WTC11 (cell line): ENCODE results near the gene NINJ2. TPM values are rescaled to one million over a fixed set of nuclear protein-coding genes. Genes with fewer than 3 reads are reported as not detected.

ENCODE experiments used
- ATF1 ChIP-seq: sonication (generic); formaldehyde crosslinking; IDR thresholded peaks from 2 replicates; pipeline ENCODE4 v1.8.1; 2023; ENCODE audit warnings: mild to moderate bottlenecking, moderate library complexity, missing genetic modification reagents
- CBFB ChIP-seq: sonication (generic); formaldehyde crosslinking; IDR thresholded peaks from 2 replicates; pipeline ENCODE4 v1.8.1; 2022; ENCODE audit warnings: mild to moderate bottlenecking, low read depth, missing genetic modification reagents
- CREM ChIP-seq: sonication (generic); formaldehyde crosslinking; IDR thresholded peaks from 2 replicates; pipeline ENCODE4 v1.8.1; 2022; ENCODE audit warnings: mild to moderate bottlenecking, missing genetic modification reagents, moderate library complexity
- ERG ChIP-seq: fragments of 250-450 bp; sonication (Bioruptor Pico); IDR thresholded peaks from 2 replicates; pipeline ENCODE4 v1.8.0; 2021; ENCODE audit warnings: mild to moderate bottlenecking
- ETV6 ChIP-seq: sonication (generic); formaldehyde crosslinking; IDR thresholded peaks from 2 replicates; pipeline ENCODE4 v1.8.1; 2022; ENCODE audit warnings: mild to moderate bottlenecking, missing genetic modification reagents
- JAZF1 ChIP-seq: fragments of 250-450 bp; sonication (Bioruptor Pico); IDR thresholded peaks from 2 replicates; pipeline ENCODE4 v1.9.0; 2021; ENCODE audit warnings: moderate library complexity, mild to moderate bottlenecking, inconsistent platforms
- MAX ChIP-seq: sonication (generic); formaldehyde crosslinking; IDR thresholded peaks from 2 replicates; pipeline ENCODE4 v1.8.0; 2022; ENCODE audit warnings: mild to moderate bottlenecking, missing genetic modification reagents
- NFYB ChIP-seq: sonication (generic); formaldehyde crosslinking; conservative IDR thresholded peaks from 2 replicates; pipeline ENCODE4 v1.8.0; 2022; ENCODE audit warnings: low read depth, missing genetic modification reagents
- PREB ChIP-seq: sonication (generic); formaldehyde crosslinking; IDR thresholded peaks from 2 replicates; pipeline ENCODE4 v1.8.1; 2022; ENCODE audit warnings: mild to moderate bottlenecking, missing genetic modification reagents, moderate library complexity, borderline replicate concordance
- SOX15 ChIP-seq: fragments of 250-450 bp; sonication (Bioruptor Pico); IDR thresholded peaks from 2 replicates; pipeline ENCODE4 v1.9.0; 2021; ENCODE audit warnings: mild to moderate bottlenecking
- TCF7 ChIP-seq: sonication (generic); formaldehyde crosslinking; IDR thresholded peaks from 2 replicates; pipeline ENCODE4 v1.8.0; 2022; ENCODE audit warnings: mild to moderate bottlenecking, low read depth, missing genetic modification reagents, moderate library complexity
- ZBTB21 ChIP-seq: sonication (generic); formaldehyde crosslinking; IDR thresholded peaks from 2 replicates; pipeline ENCODE4 v1.8.1; 2023; ENCODE audit warnings: mild to moderate bottlenecking, missing genetic modification reagents, borderline replicate concordance
- ZNF121 ChIP-seq: sonication (generic); formaldehyde crosslinking; IDR thresholded peaks from 2 replicates; pipeline ENCODE4 v1.8.0; 2023; ENCODE audit warnings: missing genetic modification reagents
- ZNF138 ChIP-seq: sonication (generic); formaldehyde crosslinking; conservative IDR thresholded peaks from 2 replicates; pipeline ENCODE4 v1.8.1; 2022; ENCODE audit warnings: mild to moderate bottlenecking, moderate library complexity, missing genetic modification reagents
- ZNF263 ChIP-seq: sonication (generic); formaldehyde crosslinking; IDR thresholded peaks from 2 replicates; pipeline ENCODE4 v1.8.1; 2022; ENCODE audit warnings: low read depth, mild to moderate bottlenecking, moderate library complexity, missing genetic modification reagents
- ZNF317 ChIP-seq: sonication (generic); formaldehyde crosslinking; IDR thresholded peaks from 2 replicates; pipeline ENCODE4 v1.8.1; 2023; ENCODE audit warnings: low read depth, mild to moderate bottlenecking, moderate library complexity, missing genetic modification reagents, borderline replicate concordance
- ZNF396 ChIP-seq: fragments of 250-450 bp; sonication (Bioruptor Pico); IDR thresholded peaks from 2 replicates; pipeline ENCODE4 v1.8.0; 2021; ENCODE audit warnings: mild to moderate bottlenecking, moderate library complexity, borderline replicate concordance
- ZNF416 ChIP-seq: fragments of 250-450 bp; sonication (Bioruptor Pico); IDR thresholded peaks from 2 replicates; pipeline ENCODE4 v1.9.0; 2021; ENCODE audit warnings: mild to moderate bottlenecking, inconsistent platforms
- ZSCAN18 ChIP-seq: fragments of 250-450 bp; sonication (Bioruptor Pico); IDR thresholded peaks from 2 replicates; pipeline ENCODE4 v2.1.2; 2022; ENCODE audit warnings: mild to moderate bottlenecking, moderate library complexity
- total RNA-seq: library from RNA; stranded (reverse); gene quantifications from 3 replicates; pipeline ENCODE4 v1.2.3, GENCODE V29; 2021
- TF ChIP-seq, protein P1 (sequence below): sonication (generic); formaldehyde crosslinking; IDR thresholded peaks from 2 replicates; pipeline ENCODE4 v1.8.1; 2023; ENCODE audit warnings: mild to moderate bottlenecking, missing genetic modification reagents, moderate library complexity
- TF ChIP-seq, protein P2 (sequence below): fragments of 250-450 bp; sonication (Bioruptor Pico); IDR thresholded peaks from 2 replicates; pipeline ENCODE4 v1.9.0; 2021; ENCODE audit warnings: mild to moderate bottlenecking
- TF ChIP-seq, protein P3 (sequence below): sonication (generic); formaldehyde crosslinking; IDR thresholded peaks from 2 replicates; pipeline ENCODE4 v1.8.1; 2023; ENCODE audit warnings: mild to moderate bottlenecking, moderate library complexity, missing genetic modification reagents
- TF ChIP-seq, protein P4 (sequence below): sonication (generic); formaldehyde crosslinking; IDR thresholded peaks from 2 replicates; pipeline ENCODE4 v1.8.1; 2022; ENCODE audit warnings: missing genetic modification reagents, borderline replicate concordance
- TF ChIP-seq, protein P5 (sequence below): sonication (generic); formaldehyde crosslinking; IDR thresholded peaks from 2 replicates; pipeline ENCODE4 v1.8.1; 2023; ENCODE audit warnings: mild to moderate bottlenecking, missing genetic modification reagents

The NINJ2 gene
- total RNA-seq, 1 experiment from 2014 or later = 0.42 TPM

- TF ChIP-seq, protein P1, sequence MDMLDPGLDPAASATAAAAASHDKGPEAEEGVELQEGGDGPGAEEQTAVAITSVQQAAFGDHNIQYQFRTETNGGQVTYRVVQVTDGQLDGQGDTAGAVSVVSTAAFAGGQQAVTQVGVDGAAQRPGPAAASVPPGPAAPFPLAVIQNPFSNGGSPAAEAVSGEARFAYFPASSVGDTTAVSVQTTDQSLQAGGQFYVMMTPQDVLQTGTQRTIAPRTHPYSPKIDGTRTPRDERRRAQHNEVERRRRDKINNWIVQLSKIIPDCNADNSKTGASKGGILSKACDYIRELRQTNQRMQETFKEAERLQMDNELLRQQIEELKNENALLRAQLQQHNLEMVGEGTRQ (CRISPR knock-in tag) = peak; percentile 91
- TF ChIP-seq ERG (CRISPR knock-in tag) (0 out of 2 replicates have a peak, but pooled peaks have one; percentile 15), SOX15 (CRISPR knock-in tag) (no peak), JAZF1 (CRISPR knock-in tag) (no peak), ZNF121 (CRISPR knock-in tag) (no peak), NFYB (no peak), ZNF416 (CRISPR knock-in tag) (no peak), ZBTB21 (CRISPR knock-in tag) (no peak), CREM (CRISPR knock-in tag) (peak; percentile 36; the same call in 1 of the 2 replicates), ZNF138 (CRISPR knock-in tag) (0 out of 2 replicates have a peak, but pooled peaks have one; percentile 54), ZNF396 (no peak), ATF1 (CRISPR knock-in tag) (0 out of 2 replicates have a peak, but pooled peaks have one; percentile 47), ZNF263 (CRISPR knock-in tag) (no peak), CBFB (no peak), ZNF317 (CRISPR knock-in tag) (0 out of 2 replicates have a peak, but pooled peaks have one; percentile 14), ETV6 (CRISPR knock-in tag) (no peak), TCF7 (CRISPR knock-in tag) (no peak), ZSCAN18 (CRISPR knock-in tag) (no peak), MAX (CRISPR knock-in tag) (peak; percentile 98), PREB (CRISPR knock-in tag) (no peak)
- TF ChIP-seq, protein P2, sequence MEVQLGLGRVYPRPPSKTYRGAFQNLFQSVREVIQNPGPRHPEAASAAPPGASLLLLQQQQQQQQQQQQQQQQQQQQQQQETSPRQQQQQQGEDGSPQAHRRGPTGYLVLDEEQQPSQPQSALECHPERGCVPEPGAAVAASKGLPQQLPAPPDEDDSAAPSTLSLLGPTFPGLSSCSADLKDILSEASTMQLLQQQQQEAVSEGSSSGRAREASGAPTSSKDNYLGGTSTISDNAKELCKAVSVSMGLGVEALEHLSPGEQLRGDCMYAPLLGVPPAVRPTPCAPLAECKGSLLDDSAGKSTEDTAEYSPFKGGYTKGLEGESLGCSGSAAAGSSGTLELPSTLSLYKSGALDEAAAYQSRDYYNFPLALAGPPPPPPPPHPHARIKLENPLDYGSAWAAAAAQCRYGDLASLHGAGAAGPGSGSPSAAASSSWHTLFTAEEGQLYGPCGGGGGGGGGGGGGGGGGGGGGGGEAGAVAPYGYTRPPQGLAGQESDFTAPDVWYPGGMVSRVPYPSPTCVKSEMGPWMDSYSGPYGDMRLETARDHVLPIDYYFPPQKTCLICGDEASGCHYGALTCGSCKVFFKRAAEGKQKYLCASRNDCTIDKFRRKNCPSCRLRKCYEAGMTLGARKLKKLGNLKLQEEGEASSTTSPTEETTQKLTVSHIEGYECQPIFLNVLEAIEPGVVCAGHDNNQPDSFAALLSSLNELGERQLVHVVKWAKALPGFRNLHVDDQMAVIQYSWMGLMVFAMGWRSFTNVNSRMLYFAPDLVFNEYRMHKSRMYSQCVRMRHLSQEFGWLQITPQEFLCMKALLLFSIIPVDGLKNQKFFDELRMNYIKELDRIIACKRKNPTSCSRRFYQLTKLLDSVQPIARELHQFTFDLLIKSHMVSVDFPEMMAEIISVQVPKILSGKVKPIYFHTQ = no peak
- TF ChIP-seq, protein P3, sequence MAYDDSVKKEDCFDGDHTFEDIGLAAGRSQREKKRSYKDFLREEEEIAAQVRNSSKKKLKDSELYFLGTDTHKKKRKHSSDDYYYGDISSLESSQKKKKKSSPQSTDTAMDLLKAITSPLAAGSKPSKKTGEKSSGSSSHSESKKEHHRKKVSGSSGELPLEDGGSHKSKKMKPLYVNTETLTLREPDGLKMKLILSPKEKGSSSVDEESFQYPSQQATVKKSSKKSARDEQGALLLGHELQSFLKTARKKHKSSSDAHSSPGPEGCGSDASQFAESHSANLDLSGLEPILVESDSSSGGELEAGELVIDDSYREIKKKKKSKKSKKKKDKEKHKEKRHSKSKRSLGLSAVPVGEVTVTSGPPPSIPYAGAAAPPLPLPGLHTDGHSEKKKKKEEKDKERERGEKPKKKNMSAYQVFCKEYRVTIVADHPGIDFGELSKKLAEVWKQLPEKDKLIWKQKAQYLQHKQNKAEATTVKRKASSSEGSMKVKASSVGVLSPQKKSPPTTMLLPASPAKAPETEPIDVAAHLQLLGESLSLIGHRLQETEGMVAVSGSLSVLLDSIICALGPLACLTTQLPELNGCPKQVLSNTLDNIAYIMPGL = peak; percentile 84
- TF ChIP-seq, protein P4, sequence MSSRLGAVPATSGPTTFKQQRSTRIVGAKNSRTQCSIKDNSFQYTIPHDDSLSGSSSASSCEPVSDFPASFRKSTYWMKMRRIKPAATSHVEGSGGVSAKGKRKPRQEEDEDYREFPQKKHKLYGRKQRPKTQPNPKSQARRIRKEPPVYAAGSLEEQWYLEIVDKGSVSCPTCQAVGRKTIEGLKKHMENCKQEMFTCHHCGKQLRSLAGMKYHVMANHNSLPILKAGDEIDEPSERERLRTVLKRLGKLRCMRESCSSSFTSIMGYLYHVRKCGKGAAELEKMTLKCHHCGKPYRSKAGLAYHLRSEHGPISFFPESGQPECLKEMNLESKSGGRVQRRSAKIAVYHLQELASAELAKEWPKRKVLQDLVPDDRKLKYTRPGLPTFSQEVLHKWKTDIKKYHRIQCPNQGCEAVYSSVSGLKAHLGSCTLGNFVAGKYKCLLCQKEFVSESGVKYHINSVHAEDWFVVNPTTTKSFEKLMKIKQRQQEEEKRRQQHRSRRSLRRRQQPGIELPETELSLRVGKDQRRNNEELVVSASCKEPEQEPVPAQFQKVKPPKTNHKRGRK (CRISPR knock-in tag) = no peak
- TF ChIP-seq, protein P5, sequence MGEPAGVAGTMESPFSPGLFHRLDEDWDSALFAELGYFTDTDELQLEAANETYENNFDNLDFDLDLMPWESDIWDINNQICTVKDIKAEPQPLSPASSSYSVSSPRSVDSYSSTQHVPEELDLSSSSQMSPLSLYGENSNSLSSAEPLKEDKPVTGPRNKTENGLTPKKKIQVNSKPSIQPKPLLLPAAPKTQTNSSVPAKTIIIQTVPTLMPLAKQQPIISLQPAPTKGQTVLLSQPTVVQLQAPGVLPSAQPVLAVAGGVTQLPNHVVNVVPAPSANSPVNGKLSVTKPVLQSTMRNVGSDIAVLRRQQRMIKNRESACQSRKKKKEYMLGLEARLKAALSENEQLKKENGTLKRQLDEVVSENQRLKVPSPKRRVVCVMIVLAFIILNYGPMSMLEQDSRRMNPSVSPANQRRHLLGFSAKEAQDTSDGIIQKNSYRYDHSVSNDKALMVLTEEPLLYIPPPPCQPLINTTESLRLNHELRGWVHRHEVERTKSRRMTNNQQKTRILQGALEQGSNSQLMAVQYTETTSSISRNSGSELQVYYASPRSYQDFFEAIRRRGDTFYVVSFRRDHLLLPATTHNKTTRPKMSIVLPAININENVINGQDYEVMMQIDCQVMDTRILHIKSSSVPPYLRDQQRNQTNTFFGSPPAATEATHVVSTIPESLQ = no peak
Observed at GRCh38 chr12:575948-576614, 87.2 kb downstream of the NINJ2 start (continued).
